A549 (cell line): ENCODE measurements around the gene NRAP. TPM values are rescaled to one million over a fixed set of nuclear protein-coding genes. Genes with fewer than 3 reads are reported as not detected.

Experiments
- ATAC-seq, 2 experiments: fragments of 200-7000 bp in 1 of 2; fragments of >200 bp in 1 of 2; cut with Nextera tagmentation in 1 of 2; cut with Tn5 transposase in 1 of 2; 3 replicates each; pipeline versions ENCODE4 v1.8.0 to v1.9.1; 2018 to 2020; ENCODE audit warnings: mild to moderate bottlenecking in 1 of 2, moderate library complexity in 1 of 2
- CTCF ChIA-PET: fragments of 300-600 bp; sonication (Branson Sonifier 250); formaldehyde crosslinking; extraction: SDS; loops from one replicate; lab custom pipeline; 2021; ENCODE audit warnings: antibody characterized with exemption, inconsistent platforms; lab: Yijun Ruan, JAX
- POLR2A ChIA-PET: fragments of 350-600 bp; formaldehyde crosslinking; extraction: SDS; loops from one replicate; lab custom pipeline; 2021; ENCODE audit warnings: antibody characterized with exemption, inconsistent platforms; lab: Yijun Ruan, JAX
- DNase-seq, 2 experiments: peaks; one replicate each; pipeline versions ENCODE4 v3.0.0 to v3.0.0-alpha.2; 2011 to 2016; ENCODE audit warnings: low read depth in 1 of 2, low spot score in 1 of 2
- FAIRE-seq: peaks from 2 replicates; lab custom pipeline; 2011; peaks lifted over from hg19 to GRCh38; lab: Jason Lieb, UNC
- H3K27ac ChIP-seq, 2 experiments: fragments of >200 bp; sonication (Bioruptor Twin); formaldehyde crosslinking; 3 replicates each; pipeline ENCODE4 v1.5.1; 2016 to 2017
- H3K4me1 ChIP-seq: fragments of >200 bp; sonication (Bioruptor Twin); formaldehyde crosslinking; 3 replicates; pipeline ENCODE4 v1.6.1; 2016
- H3K4me2 ChIP-seq: fragments of >200 bp; sonication (Bioruptor Twin); formaldehyde crosslinking; 3 replicates; pipeline ENCODE4 v1.6.1; 2016
- H3K4me3 ChIP-seq: fragments of >200 bp; sonication (Bioruptor Twin); formaldehyde crosslinking; 3 replicates; pipeline ENCODE4 v1.5.1; 2016
- H3K9me3 ChIP-seq: fragments of >200 bp; sonication (Bioruptor Twin); formaldehyde crosslinking; 3 replicates; pipeline ENCODE4 v1.6.1; 2016
- BCL3 ChIP-seq: fragments of >200 bp; sonication (Bioruptor Twin); formaldehyde crosslinking; IDR thresholded peaks from 3 replicates; pipeline ENCODE4 v1.6.1; 2016
- CBX8 ChIP-seq: fragments of 200-600 bp; sonication (generic); IDR thresholded peaks from 2 replicates; pipeline ENCODE4 v1.6.1; 2016
- CHD4 ChIP-seq: fragments of 200-600 bp; sonication (generic); IDR thresholded peaks from 2 replicates; pipeline ENCODE4 v1.6.1; 2016; ENCODE audit warnings: antibody characterized with exemption, mild to moderate bottlenecking, borderline replicate concordance
- CTCF ChIP-seq: fragments of >200 bp; sonication (Bioruptor Twin); formaldehyde crosslinking; IDR thresholded peaks from 3 replicates; pipeline ENCODE4 v1.5.1; 2016
- E2F6 ChIP-seq: IDR thresholded peaks from 2 replicates; pipeline ENCODE4 v1.6.1; 2012; ENCODE audit warnings: low read depth, borderline replicate concordance
- EHMT2 ChIP-seq: fragments of 200-600 bp; sonication (generic); IDR thresholded peaks from 2 replicates; pipeline ENCODE4 v1.6.1; 2016; ENCODE audit warnings: antibody characterized with exemption, low read depth, mild to moderate bottlenecking, moderate library complexity
- EP300 ChIP-seq, 2 experiments: fragments of >200 bp; sonication (Bioruptor Twin); formaldehyde crosslinking; IDR thresholded peaks; 2 replicates in 1 of 2; 3 replicates in 1 of 2; pipeline ENCODE4 v1.6.1; 2016 to 2017
- FOSB ChIP-seq: fragments of 250-450 bp; sonication (Bioruptor Pico); IDR thresholded peaks from 2 replicates; pipeline ENCODE4 v1.5.0; 2020; ENCODE audit warnings: mild to moderate bottlenecking, moderate library complexity
- GATA3 ChIP-seq: IDR thresholded peaks from 2 replicates; pipeline ENCODE4 v1.6.1; 2012; ENCODE audit warnings: borderline replicate concordance
- HEYL ChIP-seq: fragments of 250-450 bp; sonication (Bioruptor Pico); IDR thresholded peaks from 2 replicates; pipeline ENCODE4 v1.8.0; 2021; ENCODE audit warnings: mild to moderate bottlenecking, moderate library complexity
- HOXA7 ChIP-seq: fragments of 250-450 bp; sonication (Bioruptor Pico); IDR thresholded peaks from 2 replicates; pipeline ENCODE4 v1.5.0; 2020; ENCODE audit warnings: mild to moderate bottlenecking, moderate library complexity
- KDM5A ChIP-seq: fragments of 200-600 bp; sonication (generic); IDR thresholded peaks from 2 replicates; pipeline ENCODE4 v1.6.1; 2016; ENCODE audit warnings: antibody characterized with exemption, mild to moderate bottlenecking
- MAZ ChIP-seq: fragments of 150-350 bp; IDR thresholded peaks from 2 replicates; pipeline ENCODE4 v1.6.1; 2014; ENCODE audit warnings: antibody characterized with exemption, low read depth, low read length, borderline replicate concordance
- NFE2L2 ChIP-seq: fragments of 150-350 bp; conservative IDR thresholded peaks from 2 replicates; pipeline ENCODE4 v1.6.1; 2014; ENCODE audit warnings: low read length
- NR3C1 ChIP-seq: fragments of >200 bp; sonication (Bioruptor Twin); formaldehyde crosslinking; IDR thresholded peaks from 3 replicates; pipeline ENCODE4 v1.6.1; 2017
- POLR2AphosphoS2 ChIP-seq: conservative IDR thresholded peaks from 2 replicates; pipeline ENCODE4 v1.6.1; 2012; ENCODE audit warnings: low read length, improper control_type of control experiment, inconsistent platforms
- RARB ChIP-seq: fragments of 250-450 bp; sonication (Bioruptor Pico); IDR thresholded peaks from 2 replicates; pipeline ENCODE4 v1.8.0; 2021; ENCODE audit warnings: mild to moderate bottlenecking, moderate library complexity
- RFX5 ChIP-seq: fragments of 450-650 bp; IDR thresholded peaks from 2 replicates; pipeline ENCODE4 v1.7.1; 2014; ENCODE audit warnings: antibody characterized with exemption, mild to moderate bottlenecking, moderate library complexity
- RNF2 ChIP-seq: fragments of 200-600 bp; sonication (generic); IDR thresholded peaks from 2 replicates; pipeline ENCODE4 v1.6.1; 2016; ENCODE audit warnings: low read depth, mild to moderate bottlenecking, antibody characterized with exemption, moderate library complexity, borderline replicate concordance
- SMC3 ChIP-seq: fragments of >200 bp; sonication (Bioruptor Twin); formaldehyde crosslinking; IDR thresholded peaks from 3 replicates; pipeline ENCODE4 v1.6.1; 2018; ENCODE audit warnings: inconsistent platforms
- ZFP36 ChIP-seq: fragments of 450-650 bp; IDR thresholded peaks from 2 replicates; pipeline ENCODE4 v1.6.1; 2014; ENCODE audit warnings: borderline replicate concordance; ENCODE audit not compliant: partially characterized antibody
- ZNF302 ChIP-seq: fragments of 250-450 bp; sonication (Bioruptor Pico); IDR thresholded peaks from 2 replicates; pipeline ENCODE4 v1.9.0; 2021; ENCODE audit warnings: inconsistent platforms, mild to moderate bottlenecking, moderate library complexity
- WGBS: methylation state at CpG from one replicate; pipeline ENCODE4 v1.1.6; 2017; ENCODE audit errors: missing lambda C conversion rate; 5-methylcytosine and 5-hydroxymethylcytosine counted together
- polyA plus RNA-seq, 4 experiments: library from polyadenylated mRNA; depleted of rRNA in 3 of 4; stranded (reverse); fragments of >200 nt; fragmentation: RNase III in 1 of 4; extraction: RNeasy Plus Mini Kit Qiagen cat#74134 plus additional on column Dnase treatment in 1 of 4; gene quantifications; 2 replicates in 3 of 4; 3 replicates in 1 of 4; pipeline ENCODE4 v1.2.3, GENCODE V29; 2011 to 2017
- TF ChIP-seq, protein P1 (sequence below): fragments of 150-350 bp; IDR thresholded peaks from 2 replicates; pipeline ENCODE4 v1.6.1; 2014; ENCODE audit warnings: low read depth, mild to moderate bottlenecking, low read length

NRAP gene
- polyA plus RNA-seq, 2 of the 4 experiments (the other 2 are of a cell fraction), result not detected

DNA sequence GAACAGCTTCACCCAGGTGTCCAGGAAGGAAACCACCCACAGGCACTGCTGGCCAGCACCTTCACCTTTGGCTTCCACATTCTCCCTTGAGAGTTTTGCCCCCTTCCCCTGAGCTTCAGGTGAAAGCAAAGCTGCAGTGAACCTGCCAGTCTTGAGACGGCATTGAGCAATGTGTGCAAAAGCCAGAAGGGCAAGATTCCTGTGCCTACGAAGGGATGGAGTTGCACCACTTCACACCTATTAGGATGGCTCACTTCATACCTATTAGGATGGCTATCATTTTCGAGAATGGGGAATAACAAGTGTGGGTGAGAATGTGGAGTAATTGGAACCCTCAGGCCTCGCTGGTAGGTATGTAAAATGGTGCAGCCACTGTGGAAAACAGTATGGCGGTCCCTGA, 103.8 kb downstream of the NRAP start:
- FAIRE-seq, result no peak
- CTCF ChIA-PET, result interaction anchor here (0.6 to 1.8 kb wide), 2 partner anchors 9 to 340 kb away, joined by 3 to 5 read pairs; no protein-coding TSS in a partner anchor

GRCh38 chr10:113557903-113558321, 105.9 kb downstream of the NRAP start:
- Histone ChIP-seq H3K9me3 (no peaks in the 10 kb centered on the region), H3K27ac (no peak overlapping the region), H3K4me2 (no peak overlapping the region), H3K4me1 (peaks cover 12% of the 10 kb centered on the region; the same call in 2 of the 3 replicates), H3K4me3 (no peak overlapping the region)
- DNase-seq (no peak), FAIRE-seq (no peak), ATAC-seq (no peak)
- TF ChIP-seq RNF2, result no peak
- no peak for TF ChIP-seq SMC3
- no peak for TF ChIP-seq HOXA7 (CRISPR knock-in tag)
- TF ChIP-seq MAZ, result no peak
- no peak for TF ChIP-seq POLR2AphosphoS2
- no peak for TF ChIP-seq CHD4
- TF ChIP-seq CBX8, result no peak
- TF ChIP-seq EHMT2, result no peak
- TF ChIP-seq RARB (CRISPR knock-in tag), result no peak
- no peak for TF ChIP-seq CTCF
- TF ChIP-seq E2F6, result no peak
- ChIA-PET CTCF (no interaction called here), POLR2A (no interaction called here)
- 57% methylated on average over 9 of the region's 9 CpGs for WGBS

More for the DNA sequence above, 103.8 kb downstream of the NRAP start:
- no peak overlapping the region for H3K4me3 ChIP-seq
- H3K4me2 ChIP-seq, result no peak overlapping the region
- DNase-seq (no peak), ATAC-seq (no peak)
- H3K27ac ChIP-seq, result no peak overlapping the region
- 48% methylated on average over 5 of the region's 5 CpGs for WGBS
- H3K9me3 ChIP-seq, result no peaks in the 10 kb centered on the region
- 0 out of 3 replicates have a peak, but pooled peaks cover 3% of the 10 kb centered on the region for H3K4me1 ChIP-seq
- TF ChIP-seq CBX8 (no peak), CTCF (no peak), HEYL (CRISPR knock-in tag) (no peak), FOSB (no peak), BCL3 (no peak), EHMT2 (no peak), MAZ (no peak), KDM5A (no peak), NFE2L2 (no peak), RFX5 (no peak), ZNF302 (CRISPR knock-in tag) (no peak), NR3C1 (no peak), EP300 (IDR thresholded peaks at IDR 0.05) (no peak), ZFP36 (no peak), GATA3 (no peak), HOXA7 (CRISPR knock-in tag) (no peak)
- TF ChIP-seq, protein P1, sequence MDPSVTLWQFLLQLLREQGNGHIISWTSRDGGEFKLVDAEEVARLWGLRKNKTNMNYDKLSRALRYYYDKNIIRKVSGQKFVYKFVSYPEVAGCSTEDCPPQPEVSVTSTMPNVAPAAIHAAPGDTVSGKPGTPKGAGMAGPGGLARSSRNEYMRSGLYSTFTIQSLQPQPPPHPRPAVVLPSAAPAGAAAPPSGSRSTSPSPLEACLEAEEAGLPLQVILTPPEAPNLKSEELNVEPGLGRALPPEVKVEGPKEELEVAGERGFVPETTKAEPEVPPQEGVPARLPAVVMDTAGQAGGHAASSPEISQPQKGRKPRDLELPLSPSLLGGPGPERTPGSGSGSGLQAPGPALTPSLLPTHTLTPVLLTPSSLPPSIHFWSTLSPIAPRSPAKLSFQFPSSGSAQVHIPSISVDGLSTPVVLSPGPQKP, result no peak
- POLR2A ChIA-PET, result no interaction called here
